IMR-90 (cell line): ENCODE results near the gene LAMA3. TPM values are rescaled to one million over a fixed set of nuclear protein-coding genes. Genes with fewer than 3 reads are reported as not detected.

Source experiments
- ATAC-seq: fragments of 200-7000 bp; cut with Tn5 transposase; 2 replicates; pipeline ENCODE4 v1.9.1; 2020; ENCODE audit warnings: low read depth, mild to moderate bottlenecking, moderate library complexity
- BruUV-seq: library from RNA; stranded (reverse); fragments of 400-500 nt; replicated peaks from 2 replicates; lab custom pipeline; 2021; lab: Mats Ljungman, UMichigan
- CTCF ChIA-PET: fragments of 300-600 bp; formaldehyde crosslinking; extraction: SDS; loops from one replicate; lab custom pipeline; 2021; ENCODE audit warnings: antibody characterized with exemption; lab: Yijun Ruan, JAX
- POLR2A ChIA-PET: fragments of 300-600 bp; sonication (Branson Sonifier 250); formaldehyde crosslinking; loops from one replicate; lab custom pipeline; 2022; ENCODE audit warnings: antibody characterized with exemption; ENCODE audit not compliant: unreplicated experiment; lab: Charles Lee
- DNase-seq: peaks from one replicate; pipeline ENCODE4 v3.0.0; 2013
- H2AFZ ChIP-seq: replicated peaks from 2 replicates; pipeline ENCODE3; 2013; ENCODE audit warnings: low read length, mild to moderate bottlenecking; ENCODE audit not compliant: poor library complexity
- H2AK5ac ChIP-seq: 2 replicates; pipeline ENCODE4 v1.6.1; 2013; ENCODE audit warnings: low read depth, low read length, inconsistent platforms
- H2AK9ac ChIP-seq: replicated peaks from 2 replicates; pipeline ENCODE3; 2013; ENCODE audit warnings: mild to moderate bottlenecking, low read depth, low read length, moderate library complexity; ENCODE audit not compliant: poor library complexity
- H2BK120ac ChIP-seq: 2 replicates; pipeline ENCODE4 v1.6.1; 2013; ENCODE audit warnings: low read depth, low read length, inconsistent platforms
- H2BK15ac ChIP-seq: 3 replicates; pipeline ENCODE4 v1.6.1; 2013; ENCODE audit warnings: low read depth, low read length, inconsistent platforms
- H2BK20ac ChIP-seq: 2 replicates; pipeline ENCODE4 v1.6.1; 2013; ENCODE audit warnings: low read depth, mild to moderate bottlenecking, inconsistent platforms, low read length, moderate library complexity
- H2BK5ac ChIP-seq: 2 replicates; pipeline ENCODE4 v1.6.1; 2013; ENCODE audit warnings: mild to moderate bottlenecking, low read depth, low read length, inconsistent platforms; ENCODE audit not compliant: poor library complexity, severe bottlenecking
- H3K14ac ChIP-seq: replicated peaks from 2 replicates; pipeline ENCODE4 v1.6.1; 2013; ENCODE audit warnings: low read depth, low read length, inconsistent platforms
- H3K18ac ChIP-seq: 2 replicates; pipeline ENCODE4 v1.6.1; 2013; ENCODE audit warnings: low read depth, low read length, control low read depth
- H3K23ac ChIP-seq: 2 replicates; pipeline ENCODE4 v1.6.1; 2013; ENCODE audit warnings: low read depth, low read length, inconsistent platforms
- H3K27ac ChIP-seq: 2 replicates; pipeline ENCODE4 v1.5.1; 2013; ENCODE audit warnings: mild to moderate bottlenecking, control low read depth, low read length; ENCODE audit not compliant: insufficient read depth
- H3K27me3 ChIP-seq: 2 replicates; pipeline ENCODE4 v1.6.1; 2013; ENCODE audit warnings: low read length; ENCODE audit not compliant: control insufficient read depth, insufficient read depth
- H3K36me3 ChIP-seq: 2 replicates; pipeline ENCODE4 v1.6.1; 2013; ENCODE audit warnings: low read length, mixed read lengths; ENCODE audit not compliant: control insufficient read depth, insufficient read depth
- H3K4ac ChIP-seq: 2 replicates; pipeline ENCODE4 v1.6.1; 2013; ENCODE audit warnings: low read depth, low read length, inconsistent platforms
- H3K4me1 ChIP-seq: 2 replicates; pipeline ENCODE4 v1.6.1; 2013; ENCODE audit warnings: low read length, mixed read lengths; ENCODE audit not compliant: control insufficient read depth, insufficient read depth
- H3K4me2 ChIP-seq: 2 replicates; pipeline ENCODE4 v1.6.1; 2013; ENCODE audit warnings: low read depth, mild to moderate bottlenecking, control low read depth, low read length, moderate library complexity
- H3K4me3 ChIP-seq: 2 replicates; pipeline ENCODE4 v1.5.1; 2013; ENCODE audit warnings: low read depth, mild to moderate bottlenecking, control low read depth, low read length, moderate library complexity; ENCODE audit not compliant: insufficient read depth
- H3K56ac ChIP-seq: 2 replicates; pipeline ENCODE4 v1.6.1; 2013; ENCODE audit warnings: low read length, inconsistent platforms; ENCODE audit not compliant: insufficient read depth; ENCODE audit errors: extremely low read depth
- H3K79me1 ChIP-seq, 2 experiments: 2 replicates each; pipeline ENCODE4 v1.6.1; 2013; ENCODE audit warnings: low read length in 2 of 2, inconsistent platforms in 1 of 2, low read depth in 1 of 2
- H3K9ac ChIP-seq: 2 replicates; pipeline ENCODE4 v1.6.1; 2013; ENCODE audit warnings: low read depth, low read length, control low read depth
- H3K9me1 ChIP-seq: 2 replicates; pipeline ENCODE4 v1.6.1; 2013; ENCODE audit warnings: low read length, inconsistent platforms; ENCODE audit not compliant: insufficient read depth
- H3K9me3 ChIP-seq: 2 replicates; pipeline ENCODE4 v1.6.1; 2013; ENCODE audit warnings: low read length; ENCODE audit not compliant: control insufficient read depth, insufficient read depth
- H4K20me1 ChIP-seq: 2 replicates; pipeline ENCODE4 v1.6.1; 2013; ENCODE audit warnings: low read length, inconsistent platforms; ENCODE audit not compliant: insufficient read depth
- H4K5ac ChIP-seq: 2 replicates; pipeline ENCODE4 v1.6.1; 2013; ENCODE audit warnings: mild to moderate bottlenecking, low read depth, low read length, control low read depth
- H4K8ac ChIP-seq, 2 experiments: 2 replicates each; pipeline ENCODE4 v1.6.1; 2013; ENCODE audit warnings: low read depth in 2 of 2, low read length in 2 of 2, control low read depth in 1 of 2, inconsistent platforms in 1 of 2
- H4K91ac ChIP-seq: 2 replicates; pipeline ENCODE4 v1.6.1; 2013; ENCODE audit warnings: low read depth, low read length, inconsistent platforms; ENCODE audit not compliant: insufficient read depth
- BHLHE40 ChIP-seq: fragments of 150-350 bp; IDR thresholded peaks from 2 replicates; pipeline ENCODE4 v1.6.1; 2016; ENCODE audit warnings: mild to moderate bottlenecking, low read depth, low read length
- CHD1 ChIP-seq: IDR thresholded peaks from 2 replicates; pipeline ENCODE4 v1.6.1; 2012; ENCODE audit warnings: low read depth, low read length, improper control_type of control experiment
- ELK1 ChIP-seq: fragments of 150-350 bp; IDR thresholded peaks from 2 replicates; pipeline ENCODE4 v1.6.1; 2016; ENCODE audit warnings: low read depth, mild to moderate bottlenecking, low read length, moderate library complexity, borderline replicate concordance
- MAFK ChIP-seq: IDR thresholded peaks from 2 replicates; pipeline ENCODE4 v1.6.1; 2012; ENCODE audit warnings: low read depth, low read length, improper control_type of control experiment
- MAZ ChIP-seq: IDR thresholded peaks from 2 replicates; pipeline ENCODE4 v1.6.1; 2012; ENCODE audit warnings: low read depth, mild to moderate bottlenecking, low read length, improper control_type of control experiment, moderate library complexity, borderline replicate concordance
- MXI1 ChIP-seq: IDR thresholded peaks from 2 replicates; pipeline ENCODE4 v1.6.1; 2012; ENCODE audit warnings: low read depth, mild to moderate bottlenecking, low read length, moderate library complexity, borderline replicate concordance
- NFE2L2 ChIP-seq: fragments of 150-350 bp; IDR thresholded peaks from 2 replicates; pipeline ENCODE4 v1.6.1; 2016; ENCODE audit warnings: low read depth, mild to moderate bottlenecking, low read length
- POLR2A ChIP-seq: IDR thresholded peaks from 2 replicates; pipeline ENCODE4 v1.6.1; 2012; ENCODE audit warnings: mild to moderate bottlenecking, low read depth, low read length
- RAD21 ChIP-seq: IDR thresholded peaks from 2 replicates; pipeline ENCODE4 v1.6.1; 2012; ENCODE audit warnings: low read length, improper control_type of control experiment
- RFX5 ChIP-seq: IDR thresholded peaks from 2 replicates; pipeline ENCODE4 v1.8.0; 2012; ENCODE audit warnings: low read depth, mild to moderate bottlenecking, low read length, moderate library complexity
- SMC3 ChIP-seq: fragments of 150-350 bp; IDR thresholded peaks from 2 replicates; pipeline ENCODE4 v1.6.1; 2016; ENCODE audit warnings: low read depth, mild to moderate bottlenecking, antibody characterized with exemption, low read length, moderate library complexity
- USF2 ChIP-seq: fragments of 150-350 bp; IDR thresholded peaks from 2 replicates; pipeline ENCODE4 v1.6.1; 2017; ENCODE audit warnings: mild to moderate bottlenecking, antibody characterized with exemption, low read length, low read depth
- WGBS, 2 experiments: methylation state at CpG; one replicate each; pipeline versions ENCODE4 v1.1.5 to v1.1.7; 2013; ENCODE audit warnings: missing lambda C conversion rate in 2 of 2; ENCODE audit not compliant: insufficient read length in 1 of 2; ENCODE audit errors: extremely low coverage in 2 of 2; 5-methylcytosine and 5-hydroxymethylcytosine counted together
- dilution Hi-C: fragments of 300-500 bp; cut with HindIII; formaldehyde crosslinking; loops from one replicate; pipeline ENCODE4 v1.14.3; 2018; ENCODE audit warnings: low sequenced_read_pairs; ENCODE audit not compliant: unreplicated experiment
- in situ Hi-C: fragments of 300-500 bp; cut with MboI; formaldehyde crosslinking; loops from 3 replicates; pipeline ENCODE4 v1.14.3; 2019; ENCODE audit warnings: low sequenced_read_pairs, inconsistent platforms, mixed read lengths
- intact Hi-C: fragments of 100-400 bp; cut with micrococcal nuclease; formaldehyde crosslinking; loops from 2 replicates; pipeline ENCODE4 v1.10.0; 2022
- polyA plus RNA-seq, 3 experiments: library from polyadenylated mRNA; depleted of rRNA; stranded (reverse); fragments of >200 nt; gene quantifications; 2 replicates each; pipeline ENCODE4 v1.2.3, GENCODE V29; 2012; ENCODE audit warnings: low replicate concordance in 1 of 3
- total RNA-seq: library from RNA; depleted of rRNA; stranded (reverse); fragments of >200 nt; gene quantifications from 2 replicates; pipeline ENCODE4 v1.2.3, GENCODE V29; 2012

The LAMA3 gene
- total and polyA plus RNA-seq, 2 of the 4 experiments (the other 2 are of a cell fraction) = 0.18 to 0.19 TPM

- in situ Hi-C loops = no loop called here
- intact Hi-C loops = no loop called here
- no peak for ATAC-seq
These were observed 183.7 kb downstream of the LAMA3 start for GRCh38 chr18:23872701-23873550.

More at GRCh38 chr18:23872701-23873550, 183.7 kb downstream of the LAMA3 start:
- H3K14ac ChIP-seq = no peak overlapping the region
- H3K9me1 ChIP-seq = no peaks in the 10 kb centered on the region; the same call in 1 of the 2 replicates
- no peak overlapping the region for H4K8ac ChIP-seq
- no peak for DNase-seq
- no peak overlapping the region for H3K4me3 ChIP-seq
- no peak overlapping the region for H2AFZ ChIP-seq
- no peak overlapping the region for H3K18ac ChIP-seq
- dilution Hi-C loops = no loop called here
- no peak overlapping the region for H2AK9ac ChIP-seq
- H2BK15ac ChIP-seq = no peak overlapping the region
- no TSS peak for BruUV-seq
- H2BK20ac ChIP-seq = no peak overlapping the region
- CTCF ChIA-PET = interaction anchor here (0.6 kb wide), 1 partner anchor 379 kb away, joined by 4 read pairs; no protein-coding TSS in a partner anchor
- H3K27me3 ChIP-seq = peaks cover 14% of the 10 kb centered on the region
- no peak overlapping the region for H3K23ac ChIP-seq
- H3K4me2 ChIP-seq = no peak overlapping the region
- H4K5ac ChIP-seq = no peak overlapping the region
- no peak overlapping the region for H2BK5ac ChIP-seq
- H2AK5ac ChIP-seq = no peak overlapping the region
- H3K9me3 ChIP-seq = no peaks in the 10 kb centered on the region
- no peak overlapping the region for H3K4ac ChIP-seq
- H2BK120ac ChIP-seq = no peak overlapping the region
- TF ChIP-seq RFX5 = no peak
- TF ChIP-seq MAFK = no peak
- no peak for TF ChIP-seq BHLHE40
- TF ChIP-seq ELK1 = no peak
- TF ChIP-seq MXI1 = no peak
- no peak for TF ChIP-seq RAD21
- TF ChIP-seq NFE2L2 = no peak
- TF ChIP-seq MAZ = no peak
- TF ChIP-seq USF2 = no peak
- no peak for TF ChIP-seq SMC3
- TF ChIP-seq POLR2A = no peak
- TF ChIP-seq CHD1 = no peak
- no peak overlapping the region for H3K56ac ChIP-seq
- H3K9ac ChIP-seq = no peak overlapping the region
- WGBS, 2 experiments = 30% methylated on average over 2 of the region's 25 CpGs; no CpG with 5 or more reads in 1 of the 2 experiments
- no peaks in the 10 kb centered on the region for H3K4me1 ChIP-seq
- no peaks in the 10 kb centered on the region for H3K36me3 ChIP-seq
- H4K91ac ChIP-seq = no peak overlapping the region
- no peaks in the 10 kb centered on the region for H3K79me1 ChIP-seq
- H4K20me1 ChIP-seq = no peaks in the 10 kb centered on the region
- no peak overlapping the region for H3K27ac ChIP-seq
- POLR2A ChIA-PET = no interaction called here
